GM18502 (cell line): Measurements from ENCODE around the gene HDLBP.
A peak's percentile ranks its signal among the peaks of the same experiment; 100 is the strongest.

Experiments used
- ATAC-seq: cut with Tn5 transposase; IDR thresholded peaks from one replicate; pipeline ENCODE4 v1.9.1; 2021; ENCODE audit warnings: mild to moderate bottlenecking; ENCODE audit not compliant: unreplicated experiment, poor library complexity

Gene HDLBP

GRCh38 chr2:241218131-241219029 lies 97.1 kb downstream of the HDLBP start:
- ATAC-seq, result no peak

DNA sequence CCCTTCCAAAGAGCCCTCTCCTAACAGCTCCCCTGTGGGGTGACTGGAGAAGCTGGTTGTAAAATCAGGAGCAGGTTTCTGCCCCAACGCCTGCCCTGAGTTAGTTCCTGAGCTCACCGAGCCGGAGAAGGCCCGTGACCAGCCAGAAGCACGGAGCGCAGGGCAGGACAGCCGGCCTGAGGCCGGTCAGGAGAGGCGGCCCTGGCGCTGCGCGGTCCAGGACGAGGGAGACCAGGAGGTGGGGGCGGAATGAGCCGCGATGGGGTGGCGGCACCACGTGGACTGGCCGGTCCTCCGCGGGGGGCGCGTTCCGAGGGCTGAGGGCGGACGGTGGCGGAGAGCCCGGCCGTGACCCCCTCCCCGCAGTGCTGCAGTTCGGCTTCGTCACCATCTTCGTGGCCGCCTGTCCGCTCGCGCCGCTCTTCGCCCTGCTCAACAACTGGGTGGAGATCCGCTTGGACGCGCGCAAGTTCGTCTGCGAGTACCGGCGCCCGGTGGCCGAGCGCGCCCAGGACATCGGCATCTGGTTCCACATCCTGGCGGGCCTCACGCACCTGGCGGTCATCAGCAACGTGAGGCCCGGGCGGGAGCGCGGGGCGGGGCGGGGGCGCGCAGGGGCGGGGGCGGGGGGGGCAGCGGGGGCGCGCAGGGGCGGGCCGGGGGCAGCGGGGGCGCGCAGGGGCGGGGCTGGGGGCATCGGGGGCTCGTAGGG lies 98.0 kb downstream of the HDLBP start:
- ATAC-seq, result peak; percentile 38

GRCh38 chr2:241216211-241216761 lies 99.2 kb downstream of the HDLBP start:
- no peak for ATAC-seq

GRCh38 chr2:241215421-241215820 lies 100.1 kb downstream of the HDLBP start:
- ATAC-seq, result no peak

DNA sequence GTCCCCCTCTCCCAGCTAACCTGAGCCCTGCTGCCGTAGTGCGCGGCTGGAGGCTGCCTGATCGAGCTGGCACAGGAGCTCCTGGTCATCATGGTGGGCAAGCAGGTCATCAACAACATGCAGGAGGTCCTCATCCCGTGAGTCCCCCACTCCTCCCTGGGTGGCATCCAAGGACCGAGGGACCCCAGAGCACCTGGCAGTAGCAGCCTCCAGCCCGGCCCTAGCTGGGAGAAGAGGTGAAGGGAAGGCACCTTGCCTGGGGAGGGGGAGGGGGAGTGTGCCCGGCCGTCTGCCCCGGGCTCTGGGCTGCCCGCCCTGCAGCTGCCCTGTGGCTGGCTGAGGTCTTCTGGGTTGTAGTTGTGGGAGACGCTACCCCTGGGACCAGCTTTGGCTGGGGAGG lies 100.7 kb downstream of the HDLBP start:
- no peak for ATAC-seq

GRCh38 chr2:241214209-241214608 lies 101.3 kb downstream of the HDLBP start:
- no peak for ATAC-seq

DNA sequence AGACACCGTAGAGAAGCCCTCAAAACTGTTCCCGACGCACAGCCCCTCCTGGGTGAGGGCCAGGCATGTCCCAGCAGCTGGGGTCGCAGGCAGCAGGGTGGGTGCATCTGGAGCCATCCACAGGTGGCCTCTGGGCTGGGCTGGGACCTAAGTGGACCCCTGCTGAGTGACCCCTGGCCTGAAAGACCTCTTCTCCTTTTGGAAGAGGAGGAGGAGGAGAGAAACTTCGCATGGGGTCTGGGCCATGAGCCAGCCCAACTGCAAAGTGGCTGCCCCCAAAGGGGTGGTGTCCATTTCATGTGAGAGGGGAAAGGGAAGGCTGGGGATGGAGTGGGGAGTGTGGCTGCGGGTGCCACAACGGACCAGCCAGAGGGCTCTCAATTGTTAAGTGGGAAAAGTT lies 101.9 kb downstream of the HDLBP start:
- no peak for ATAC-seq

DNA sequence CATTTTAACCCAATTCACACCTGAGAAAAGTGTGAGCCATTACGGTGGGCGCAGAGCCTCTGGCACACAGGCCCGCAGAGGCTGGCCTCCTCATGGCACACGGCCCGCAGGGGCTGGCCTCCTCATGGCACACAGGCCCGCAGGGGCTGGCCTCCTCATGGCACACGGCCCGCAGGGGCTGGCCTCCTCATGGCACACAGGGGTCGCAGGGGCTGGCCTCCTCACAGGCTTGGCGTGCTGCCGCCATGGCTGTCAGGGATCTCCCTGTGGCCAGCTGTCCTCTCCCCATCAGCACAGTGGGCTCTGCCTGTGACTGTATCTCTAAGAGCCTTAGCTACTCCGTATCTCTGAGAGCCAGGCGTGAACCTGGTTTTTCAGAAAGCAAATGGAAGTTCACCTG lies 102.4 kb downstream of the HDLBP start:
- ATAC-seq, result no peak

- ATAC-seq, result no peak
Measured at GRCh38 chr2:241211276-241211675, 104.2 kb downstream of the HDLBP start.

DNA sequence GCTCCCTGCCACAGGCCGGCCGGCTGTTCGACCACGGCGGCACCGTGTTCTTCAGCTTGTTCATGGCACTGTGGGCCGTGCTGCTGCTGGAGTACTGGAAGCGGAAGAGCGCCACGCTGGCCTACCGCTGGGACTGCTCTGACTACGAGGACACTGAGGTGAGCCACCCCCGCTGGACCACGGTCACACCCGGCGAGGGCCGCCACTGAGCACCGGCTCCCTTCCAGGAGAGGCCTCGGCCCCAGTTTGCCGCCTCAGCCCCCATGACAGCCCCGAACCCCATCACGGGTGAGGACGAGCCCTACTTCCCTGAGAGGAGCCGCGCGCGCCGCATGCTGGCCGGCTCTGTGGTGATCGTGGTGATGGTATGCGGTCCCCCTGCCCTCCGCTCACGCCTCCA lies 106.2 kb downstream of the HDLBP start:
- ATAC-seq, result no peak

- ATAC-seq, result no peak
Measured at GRCh38 chr2:241208058-241208457, 107.4 kb downstream of the HDLBP start.

GRCh38 chr2:241207641-241208040 lies 107.8 kb downstream of the HDLBP start:
- ATAC-seq, result no peak

DNA sequence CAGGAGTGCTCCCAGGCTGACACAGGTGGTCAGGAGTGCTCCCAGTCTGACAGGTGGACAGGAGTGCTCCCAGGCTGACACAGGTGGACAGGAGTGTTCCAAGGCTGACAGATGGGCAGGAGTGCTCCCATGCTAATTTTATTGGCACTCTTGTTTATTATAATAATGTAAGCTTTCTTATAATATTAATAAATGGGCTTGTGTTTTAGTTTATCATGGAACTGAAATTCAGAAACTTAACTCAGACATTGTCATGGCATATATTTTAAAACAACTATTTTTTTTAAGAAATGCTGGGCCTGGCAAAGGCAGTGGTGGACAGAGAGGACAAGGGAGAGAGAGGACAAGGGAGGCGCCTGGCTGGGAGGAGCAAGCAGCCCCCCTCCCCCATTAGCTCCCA lies 108.3 kb downstream of the HDLBP start:
- ATAC-seq, result no peak

- ATAC-seq, result no peak
Measured at GRCh38 chr2:241205086-241205485, 110.4 kb downstream of the HDLBP start.

GRCh38 chr2:241204490-241204889 lies 111.0 kb downstream of the HDLBP start:
- no peak for ATAC-seq

DNA sequence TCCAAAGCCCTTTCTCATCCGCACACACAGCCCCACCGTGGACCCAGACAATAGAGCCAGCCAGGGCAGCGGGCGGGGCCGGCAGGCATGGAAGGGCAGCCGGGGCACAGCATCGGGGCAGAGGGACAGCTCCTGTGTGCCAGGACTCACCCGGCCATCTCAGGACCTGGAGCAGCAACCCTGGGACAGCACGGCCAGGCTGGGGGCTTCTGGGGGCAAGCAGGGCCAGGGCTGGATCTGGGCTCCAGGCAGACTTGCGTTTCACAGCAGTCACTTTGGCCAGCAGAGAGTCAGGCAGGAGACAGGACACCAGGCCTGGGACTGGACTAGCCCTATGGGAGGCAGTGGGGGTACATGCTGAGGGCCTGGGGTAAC lies 111.5 kb downstream of the HDLBP start:
- ATAC-seq, result no peak

DNA sequence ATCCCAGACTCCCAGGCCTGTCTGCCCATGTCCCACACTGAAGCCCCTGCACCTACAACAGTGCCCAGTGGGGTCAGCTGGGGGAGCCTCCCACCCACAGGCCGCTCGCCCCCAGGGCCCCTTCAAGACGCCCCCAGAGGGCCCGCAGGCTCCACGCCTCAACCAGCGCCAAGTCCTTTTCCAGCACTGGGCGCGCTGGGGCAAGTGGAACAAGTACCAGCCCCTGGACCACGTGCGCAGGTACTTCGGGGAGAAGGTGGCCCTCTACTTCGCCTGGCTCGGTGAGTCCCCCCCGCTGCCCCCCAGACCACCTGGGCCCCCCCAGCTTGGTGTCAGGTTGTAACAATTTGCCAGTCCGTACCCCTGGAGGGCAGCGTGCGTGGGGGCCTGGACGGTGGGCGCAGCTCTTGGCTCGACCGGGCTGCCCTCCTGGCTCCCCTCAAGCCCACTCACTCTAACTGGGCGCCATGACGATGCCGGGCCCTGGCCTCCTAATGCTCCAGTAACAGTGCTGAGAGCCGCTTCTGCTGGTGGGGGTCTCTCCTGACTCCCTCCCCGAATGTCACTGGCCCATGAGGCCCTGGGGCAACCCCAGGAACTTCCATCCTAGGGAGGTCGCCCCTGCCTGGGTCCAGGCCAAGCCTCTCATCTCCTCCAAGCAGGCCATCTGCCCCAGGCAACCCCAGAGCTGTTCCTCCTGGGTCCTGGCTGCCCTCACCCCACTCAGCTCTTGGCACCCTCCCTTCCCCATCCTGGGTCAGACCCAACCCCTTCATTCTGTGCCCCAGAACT lies 112.1 kb downstream of the HDLBP start:
- ATAC-seq, result no peak

- no peak for ATAC-seq
Measured at GRCh38 chr2:241202681-241203080, 112.8 kb downstream of the HDLBP start.

DNA sequence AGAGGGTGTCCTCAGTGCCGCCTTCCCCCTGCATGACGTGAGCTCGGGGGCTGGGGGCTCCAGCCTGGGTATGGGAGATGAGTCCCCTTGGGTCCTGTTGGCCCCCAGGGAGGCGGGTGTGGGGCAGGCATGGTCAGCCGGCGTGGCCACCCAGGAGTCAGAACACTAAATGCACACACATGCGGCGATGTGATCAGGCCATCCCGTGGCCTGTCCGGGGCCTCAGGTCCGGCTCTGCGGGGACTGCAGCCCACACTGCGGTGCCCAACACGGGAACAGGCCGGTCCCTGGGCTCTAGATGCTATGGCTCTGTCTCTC lies 113.2 kb downstream of the HDLBP start:
- ATAC-seq, result no peak

DNA sequence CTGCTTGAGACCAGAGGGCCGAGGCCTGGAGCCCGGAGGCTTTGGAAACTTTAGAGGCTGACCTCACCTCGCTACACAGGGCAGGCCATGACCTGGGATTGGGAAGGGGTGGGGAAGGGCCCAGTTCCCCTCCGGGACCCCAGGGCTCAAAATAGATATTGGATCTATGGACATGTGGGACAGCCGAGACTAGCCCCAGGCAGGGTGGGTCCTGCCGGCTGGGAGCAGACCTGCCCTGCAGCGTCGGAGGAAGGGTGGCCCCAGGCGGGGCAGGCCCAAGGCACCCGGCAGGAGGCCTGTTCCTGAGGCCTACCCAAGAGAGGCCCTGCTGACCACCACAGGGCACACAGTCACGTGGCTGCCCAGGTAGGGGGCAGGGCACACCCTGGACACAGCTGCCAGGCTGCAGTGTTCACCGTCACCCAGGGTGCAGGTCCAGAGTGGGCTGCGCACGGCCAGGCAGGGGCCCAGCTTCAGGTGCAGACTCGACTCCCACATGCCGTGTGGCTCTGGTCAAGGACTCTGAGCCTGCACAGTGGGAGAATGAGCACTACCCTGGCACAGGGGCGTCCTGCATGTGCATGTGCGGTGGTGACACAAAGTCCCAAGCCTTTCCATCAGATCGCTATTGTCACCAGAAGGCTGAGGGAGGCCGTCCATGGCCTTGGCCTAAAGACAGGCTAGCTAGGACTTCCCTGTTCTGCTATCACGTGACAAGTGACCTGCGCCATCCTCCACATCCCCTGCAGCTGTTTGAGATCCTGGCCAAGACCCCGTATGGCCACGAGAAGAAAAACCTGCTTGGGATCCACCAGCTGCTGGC lies 113.8 kb downstream of the HDLBP start:
- no peak for ATAC-seq
